Measurements from ENCODE around the gene MEIOSIN. TPM values are rescaled to one million over a fixed set of nuclear protein-coding genes. Genes with fewer than 3 reads are reported as not detected.
"Not testable (repeated sequence)": the region's sequence is repeated elsewhere in the genome, so short reads cannot be mapped to it uniquely, and the experiment has no call there.

Gene MEIOSIN, protein sequence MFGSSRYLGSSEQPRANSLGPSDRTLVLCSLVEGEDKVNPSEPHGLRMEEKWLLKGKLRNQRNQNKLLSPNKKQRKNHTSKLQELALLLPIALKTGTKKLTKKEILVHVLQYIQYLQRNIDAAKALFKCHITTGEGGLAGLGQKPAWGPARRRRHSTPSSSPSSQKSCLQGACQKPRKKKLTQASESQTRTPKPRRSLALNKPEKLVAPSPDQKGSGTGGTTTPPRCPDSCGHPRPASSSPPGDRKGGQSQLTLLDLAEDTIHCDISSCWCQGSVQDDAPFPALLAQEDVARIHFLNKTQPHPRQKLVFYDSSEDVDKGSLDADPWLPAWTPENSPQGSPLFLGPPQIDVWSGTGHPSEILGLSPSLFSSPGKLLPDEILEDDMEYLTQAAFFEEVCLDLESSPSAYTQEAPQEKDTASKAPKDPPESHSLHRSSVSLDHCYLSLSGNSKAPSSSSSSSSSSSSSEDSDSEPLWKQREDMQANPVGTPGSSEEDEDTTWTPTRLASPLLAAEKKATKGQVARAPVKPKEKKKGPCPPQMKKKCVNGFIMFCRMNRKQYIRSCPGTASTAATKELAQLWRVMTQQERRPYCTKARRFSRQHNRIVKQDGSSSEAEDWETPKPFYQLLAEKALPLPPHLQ
- total RNA-seq, result not detected in 3 replicates
- long read RNA-seq, result 0 reads

DNA sequence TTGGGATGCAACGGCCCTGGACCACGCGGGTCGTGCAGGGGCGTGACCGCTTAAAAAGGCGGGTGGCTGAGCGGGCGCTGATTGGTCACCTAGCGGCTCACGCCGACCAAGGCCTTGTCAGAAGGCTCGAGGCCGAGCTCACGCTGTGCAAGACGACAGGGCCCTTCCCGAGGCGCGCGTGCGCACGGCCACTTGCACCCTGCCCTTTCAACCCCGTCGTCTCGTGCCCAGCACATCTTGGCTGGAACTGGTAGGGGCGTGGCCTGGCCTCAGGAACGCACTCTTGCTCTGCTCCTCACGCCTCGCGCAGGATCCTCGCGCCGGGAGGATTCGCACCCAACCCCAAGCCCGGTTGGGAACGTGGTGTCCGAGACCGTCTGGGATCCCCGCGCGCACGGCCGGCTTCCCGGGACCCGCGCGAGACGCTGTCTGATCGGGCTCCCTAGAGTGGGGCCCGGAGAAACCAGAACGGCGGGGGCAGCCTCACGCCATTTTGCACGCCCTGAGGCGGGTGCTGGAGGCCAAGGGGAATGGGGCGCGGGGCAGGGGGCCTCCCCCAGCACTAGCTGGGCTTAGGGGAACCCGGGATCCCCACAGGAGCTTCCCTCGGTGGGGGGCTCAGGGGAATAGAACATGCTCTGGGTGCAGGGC, at the start of gene MEIOSIN:
MEIOSIN (plus strand) TSS at position 280 of the 651 bp plus-strand sequence. CDS start 1,938 bp downstream, outside the sequence.
- no peaks in the 10 kb centered on the region for H3K27me3 Mint-ChIP-seq (ENCODE audit: low read depth)
- H3K9me3 Mint-ChIP-seq (ENCODE audit: low read depth), result no peaks in the 10 kb centered on the region
- H3K4me3 Mint-ChIP-seq (ENCODE audit: unreplicated experiment), result no peak within 1 kb of the TSS
- H3K27ac Mint-ChIP-seq (ENCODE audit: unreplicated experiment), result no peak within 1 kb of the TSS
- peaks cover 16% of the 10 kb centered on the region for H3K4me1 Mint-ChIP-seq (ENCODE audit: low read depth)
- H3K36me3 Mint-ChIP-seq (ENCODE audit: low read depth), result no peaks in the 10 kb centered on the region
- no peak for DNase-seq (ENCODE audit: low spot score)
- TF ChIP-seq, protein P1, sequence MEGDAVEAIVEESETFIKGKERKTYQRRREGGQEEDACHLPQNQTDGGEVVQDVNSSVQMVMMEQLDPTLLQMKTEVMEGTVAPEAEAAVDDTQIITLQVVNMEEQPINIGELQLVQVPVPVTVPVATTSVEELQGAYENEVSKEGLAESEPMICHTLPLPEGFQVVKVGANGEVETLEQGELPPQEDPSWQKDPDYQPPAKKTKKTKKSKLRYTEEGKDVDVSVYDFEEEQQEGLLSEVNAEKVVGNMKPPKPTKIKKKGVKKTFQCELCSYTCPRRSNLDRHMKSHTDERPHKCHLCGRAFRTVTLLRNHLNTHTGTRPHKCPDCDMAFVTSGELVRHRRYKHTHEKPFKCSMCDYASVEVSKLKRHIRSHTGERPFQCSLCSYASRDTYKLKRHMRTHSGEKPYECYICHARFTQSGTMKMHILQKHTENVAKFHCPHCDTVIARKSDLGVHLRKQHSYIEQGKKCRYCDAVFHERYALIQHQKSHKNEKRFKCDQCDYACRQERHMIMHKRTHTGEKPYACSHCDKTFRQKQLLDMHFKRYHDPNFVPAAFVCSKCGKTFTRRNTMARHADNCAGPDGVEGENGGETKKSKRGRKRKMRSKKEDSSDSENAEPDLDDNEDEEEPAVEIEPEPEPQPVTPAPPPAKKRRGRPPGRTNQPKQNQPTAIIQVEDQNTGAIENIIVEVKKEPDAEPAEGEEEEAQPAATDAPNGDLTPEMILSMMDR (IDR thresholded peaks at IDR 0.05), result no peak

DNA sequence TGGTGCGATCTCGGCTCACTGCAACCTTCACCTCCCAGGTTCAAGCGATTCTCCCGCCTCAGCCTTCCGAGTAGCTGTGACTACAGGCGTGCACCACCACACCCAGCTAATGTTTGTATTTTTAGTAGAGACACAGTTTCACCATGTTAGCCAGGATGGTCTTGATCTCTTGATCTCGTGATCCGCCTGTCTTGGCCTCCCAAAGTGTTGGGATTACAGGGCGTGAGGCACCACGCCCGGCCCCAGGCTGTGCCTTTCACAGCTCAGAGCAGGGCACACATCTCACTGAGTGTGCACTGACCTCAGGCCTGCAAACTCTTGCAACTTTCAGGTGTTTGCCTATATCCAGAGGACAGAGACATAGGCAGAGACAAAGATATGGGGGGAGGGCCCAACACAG, 48.2 kb upstream of the MEIOSIN start:
- not testable (repeated sequence) for H3K27ac Mint-ChIP-seq (ENCODE audit: unreplicated experiment); H3K4me3 Mint-ChIP-seq (ENCODE audit: unreplicated experiment); DNase-seq (ENCODE audit: low spot score); H3K4me1 Mint-ChIP-seq (ENCODE audit: low read depth); H3K9me3 Mint-ChIP-seq (ENCODE audit: low read depth); H3K27me3 Mint-ChIP-seq (ENCODE audit: low read depth)
- H3K36me3 Mint-ChIP-seq (ENCODE audit: low read depth), result peaks cover 12% of the 10 kb centered on the region

DNA sequence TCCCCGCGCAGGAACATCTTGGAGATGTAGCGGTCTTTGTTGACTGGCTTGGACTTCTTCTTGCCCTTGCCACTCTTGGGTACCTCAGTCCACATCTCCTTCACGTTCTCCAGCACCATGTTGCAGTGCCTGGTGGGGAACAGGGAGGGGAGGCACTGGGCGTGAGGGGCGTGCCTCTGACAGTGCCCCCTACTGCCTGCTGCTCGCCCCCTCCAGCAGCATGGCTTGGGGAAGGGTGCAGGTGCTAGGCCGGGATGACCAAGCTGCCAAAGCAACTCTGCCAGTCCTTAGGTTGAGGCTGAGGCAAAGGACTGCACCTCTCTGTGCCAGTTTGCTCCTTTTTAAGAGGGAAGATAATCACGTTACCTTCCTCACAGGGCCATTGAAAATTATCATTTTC, 45.6 kb upstream of the MEIOSIN start:
- peaks cover 12% of the 10 kb centered on the region for H3K36me3 Mint-ChIP-seq (ENCODE audit: low read depth)
- H3K9me3 Mint-ChIP-seq (ENCODE audit: low read depth), result no peaks in the 10 kb centered on the region
- TF ChIP-seq, protein P1 (IDR thresholded peaks at IDR 0.05), result no peak
- H3K27me3 Mint-ChIP-seq (ENCODE audit: low read depth), result no peaks in the 10 kb centered on the region
- H3K27ac Mint-ChIP-seq (ENCODE audit: unreplicated experiment), result no peak overlapping the region
- no peak for DNase-seq (ENCODE audit: low spot score)
- no peak overlapping the region for H3K4me3 Mint-ChIP-seq (ENCODE audit: unreplicated experiment)
- H3K4me1 Mint-ChIP-seq (ENCODE audit: low read depth), result peaks cover 12% of the 10 kb centered on the region

DNA sequence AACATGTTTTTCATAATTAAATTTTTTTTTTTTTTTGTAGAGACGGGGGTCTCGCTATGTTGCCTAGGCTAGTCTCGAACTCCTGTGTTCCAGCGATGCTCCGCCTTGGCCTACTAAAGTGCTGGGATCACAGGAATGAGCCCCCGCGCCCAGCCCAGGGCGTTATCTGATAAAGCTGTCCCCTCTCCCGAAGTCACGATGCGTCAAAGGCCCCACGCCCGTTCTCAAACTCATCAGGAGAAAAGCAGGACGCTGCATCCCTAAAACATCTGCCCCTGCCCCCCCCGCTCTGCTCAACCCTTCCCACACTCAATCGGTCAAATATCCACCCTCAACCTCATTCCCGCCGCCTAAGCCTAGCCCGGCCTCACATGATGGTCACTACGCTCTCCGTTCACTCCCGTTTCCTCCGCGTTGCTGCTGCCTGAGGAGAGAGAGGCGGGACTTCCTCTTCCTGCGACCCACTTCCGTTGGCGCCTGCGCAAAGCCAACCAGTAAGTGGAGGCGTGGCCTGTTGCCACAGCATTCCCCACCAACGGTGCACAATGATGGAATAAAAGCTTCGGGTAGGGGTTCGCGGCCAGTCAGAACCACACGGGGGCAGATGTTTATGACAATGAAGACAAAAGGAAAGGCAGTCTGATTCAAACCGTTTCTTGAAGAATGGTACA, 41.6 kb upstream of the MEIOSIN start, which contains the start of gene SNRPD2:
SNRPD2 (minus strand) TSS at position 438 of the 671 bp plus-strand sequence; CDS start at position 373, 65 bp downstream.
- TF ChIP-seq, protein P1 (IDR thresholded peaks at IDR 0.05), result no peak
- Mint-ChIP-seq H3K27me3 (ENCODE audit: low read depth) (no peaks in the 10 kb centered on the region), H3K27ac (ENCODE audit: unreplicated experiment) (peak within 1 kb of the TSS; percentile 99)

DNA sequence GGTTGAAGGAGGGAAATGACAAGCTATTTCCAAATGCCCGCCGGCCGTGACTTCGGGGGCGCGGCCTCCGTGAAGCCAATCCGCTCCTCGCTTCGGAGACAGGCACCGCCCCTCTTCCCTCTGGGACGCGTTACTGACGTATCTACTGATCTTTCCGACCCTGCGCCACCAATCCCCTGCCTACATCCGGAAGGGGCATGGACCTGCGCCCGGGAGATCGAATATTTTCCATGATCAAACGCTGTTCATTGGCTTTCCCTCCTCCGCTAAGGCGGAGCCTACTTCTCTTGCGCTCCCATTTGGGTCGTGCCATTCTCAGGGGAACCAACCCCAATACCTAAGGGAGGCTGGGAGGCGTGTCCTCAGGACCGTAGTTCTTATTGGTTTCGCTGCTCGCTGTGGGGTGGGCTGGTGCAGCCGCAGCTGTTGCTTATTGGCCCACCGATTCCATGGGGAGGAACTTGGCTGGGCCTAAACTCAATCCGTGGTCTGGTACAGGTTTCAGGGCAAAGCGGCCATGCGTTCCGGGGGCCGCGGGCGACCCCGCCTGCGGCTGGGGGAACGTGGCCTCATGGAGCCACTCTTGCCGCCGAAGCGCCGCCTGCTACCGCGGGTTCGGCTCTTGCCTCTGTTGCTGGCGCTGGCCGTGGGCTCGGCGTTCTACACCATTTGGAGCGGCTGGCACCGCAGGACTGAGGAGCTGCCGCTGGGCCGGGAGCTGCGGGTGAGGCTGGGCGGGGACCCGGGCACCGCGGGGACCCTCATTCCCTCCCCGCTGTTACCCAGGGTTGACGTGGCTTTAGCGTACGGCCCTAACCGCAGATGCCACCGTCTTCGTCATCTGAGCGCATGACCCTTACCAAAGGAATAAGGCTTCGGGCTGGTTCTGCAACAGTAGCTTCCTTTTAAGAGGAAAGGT, 40.8 kb upstream of the MEIOSIN start, which contains the start of gene QPCTL:
QPCTL (plus strand) TSS at position 480 of the 919 bp plus-strand sequence; CDS start at position 518, 38 bp downstream.
- peak; percentile 98 for DNase-seq (ENCODE audit: low spot score)
- Mint-ChIP-seq H3K27ac (ENCODE audit: unreplicated experiment) (peak within 1 kb of the TSS; percentile 99), H3K9me3 (ENCODE audit: low read depth) (no peaks in the 10 kb centered on the region), H3K36me3 (ENCODE audit: low read depth) (peaks cover 9% of the 10 kb centered on the region), H3K4me1 (ENCODE audit: low read depth) (peaks cover 21% of the 10 kb centered on the region), H3K27me3 (ENCODE audit: low read depth) (no peaks in the 10 kb centered on the region), H3K4me3 (ENCODE audit: unreplicated experiment) (peak within 1 kb of the TSS; percentile 92)
- TF ChIP-seq, protein P1 (IDR thresholded peaks at IDR 0.05), result no peak

More for the DNA sequence above, 41.6 kb upstream of the MEIOSIN start, which contains the start of gene SNRPD2:
- peaks cover 21% of the 10 kb centered on the region for H3K4me1 Mint-ChIP-seq (ENCODE audit: low read depth)
- H3K9me3 Mint-ChIP-seq (ENCODE audit: low read depth), result no peaks in the 10 kb centered on the region
- H3K36me3 Mint-ChIP-seq (ENCODE audit: low read depth), result peaks cover 10% of the 10 kb centered on the region
- peak within 1 kb of the TSS; percentile 92 for H3K4me3 Mint-ChIP-seq (ENCODE audit: unreplicated experiment)
- DNase-seq (ENCODE audit: low spot score), result peak; percentile 97

All from chondrocyte (in vitro differentiated cells).